IMR-90 (cell line): Measurements from ENCODE around the gene CASZ1. TPM values are rescaled to one million over a fixed set of nuclear protein-coding genes. Genes with fewer than 3 reads are reported as not detected.

Experiments
- ATAC-seq: fragments of 200-7000 bp; cut with Tn5 transposase; 2 replicates; pipeline ENCODE4 v1.9.1; 2020; ENCODE audit warnings: low read depth, mild to moderate bottlenecking, moderate library complexity
- BruUV-seq: library from RNA; stranded (reverse); fragments of 400-500 nt; replicated peaks from 2 replicates; lab custom pipeline; 2021; lab: Mats Ljungman, UMichigan
- CTCF ChIA-PET: fragments of 300-600 bp; formaldehyde crosslinking; extraction: SDS; loops from one replicate; lab custom pipeline; 2021; ENCODE audit warnings: antibody characterized with exemption; lab: Yijun Ruan, JAX
- POLR2A ChIA-PET: fragments of 300-600 bp; sonication (Branson Sonifier 250); formaldehyde crosslinking; loops from one replicate; lab custom pipeline; 2022; ENCODE audit warnings: antibody characterized with exemption; ENCODE audit not compliant: unreplicated experiment; lab: Charles Lee
- DNase-seq: peaks from one replicate; pipeline ENCODE4 v3.0.0; 2013
- H2AFZ ChIP-seq: replicated peaks from 2 replicates; pipeline ENCODE3; 2013; ENCODE audit warnings: low read length, mild to moderate bottlenecking; ENCODE audit not compliant: poor library complexity
- H2AK5ac ChIP-seq: 2 replicates; pipeline ENCODE4 v1.6.1; 2013; ENCODE audit warnings: low read depth, low read length, inconsistent platforms
- H2AK9ac ChIP-seq: replicated peaks from 2 replicates; pipeline ENCODE3; 2013; ENCODE audit warnings: mild to moderate bottlenecking, low read depth, low read length, moderate library complexity; ENCODE audit not compliant: poor library complexity
- H2BK120ac ChIP-seq: 2 replicates; pipeline ENCODE4 v1.6.1; 2013; ENCODE audit warnings: low read depth, low read length, inconsistent platforms
- H2BK15ac ChIP-seq: 3 replicates; pipeline ENCODE4 v1.6.1; 2013; ENCODE audit warnings: low read depth, low read length, inconsistent platforms
- H2BK20ac ChIP-seq: 2 replicates; pipeline ENCODE4 v1.6.1; 2013; ENCODE audit warnings: low read depth, mild to moderate bottlenecking, inconsistent platforms, low read length, moderate library complexity
- H2BK5ac ChIP-seq: 2 replicates; pipeline ENCODE4 v1.6.1; 2013; ENCODE audit warnings: mild to moderate bottlenecking, low read depth, low read length, inconsistent platforms; ENCODE audit not compliant: poor library complexity, severe bottlenecking
- H3K14ac ChIP-seq: replicated peaks from 2 replicates; pipeline ENCODE4 v1.6.1; 2013; ENCODE audit warnings: low read depth, low read length, inconsistent platforms
- H3K18ac ChIP-seq: 2 replicates; pipeline ENCODE4 v1.6.1; 2013; ENCODE audit warnings: low read depth, low read length, control low read depth
- H3K23ac ChIP-seq: 2 replicates; pipeline ENCODE4 v1.6.1; 2013; ENCODE audit warnings: low read depth, low read length, inconsistent platforms
- H3K27ac ChIP-seq: 2 replicates; pipeline ENCODE4 v1.5.1; 2013; ENCODE audit warnings: mild to moderate bottlenecking, control low read depth, low read length; ENCODE audit not compliant: insufficient read depth
- H3K27me3 ChIP-seq: 2 replicates; pipeline ENCODE4 v1.6.1; 2013; ENCODE audit warnings: low read length; ENCODE audit not compliant: control insufficient read depth, insufficient read depth
- H3K36me3 ChIP-seq: 2 replicates; pipeline ENCODE4 v1.6.1; 2013; ENCODE audit warnings: low read length, mixed read lengths; ENCODE audit not compliant: control insufficient read depth, insufficient read depth
- H3K4ac ChIP-seq: 2 replicates; pipeline ENCODE4 v1.6.1; 2013; ENCODE audit warnings: low read depth, low read length, inconsistent platforms
- H3K4me1 ChIP-seq: 2 replicates; pipeline ENCODE4 v1.6.1; 2013; ENCODE audit warnings: low read length, mixed read lengths; ENCODE audit not compliant: control insufficient read depth, insufficient read depth
- H3K4me2 ChIP-seq: 2 replicates; pipeline ENCODE4 v1.6.1; 2013; ENCODE audit warnings: low read depth, mild to moderate bottlenecking, control low read depth, low read length, moderate library complexity
- H3K4me3 ChIP-seq: 2 replicates; pipeline ENCODE4 v1.5.1; 2013; ENCODE audit warnings: low read depth, mild to moderate bottlenecking, control low read depth, low read length, moderate library complexity; ENCODE audit not compliant: insufficient read depth
- H3K56ac ChIP-seq: 2 replicates; pipeline ENCODE4 v1.6.1; 2013; ENCODE audit warnings: low read length, inconsistent platforms; ENCODE audit not compliant: insufficient read depth; ENCODE audit errors: extremely low read depth
- H3K79me1 ChIP-seq, 2 experiments: 2 replicates each; pipeline ENCODE4 v1.6.1; 2013; ENCODE audit warnings: low read length in 2 of 2, inconsistent platforms in 1 of 2, low read depth in 1 of 2
- H3K9ac ChIP-seq: 2 replicates; pipeline ENCODE4 v1.6.1; 2013; ENCODE audit warnings: low read depth, low read length, control low read depth
- H3K9me1 ChIP-seq: 2 replicates; pipeline ENCODE4 v1.6.1; 2013; ENCODE audit warnings: low read length, inconsistent platforms; ENCODE audit not compliant: insufficient read depth
- H3K9me3 ChIP-seq: 2 replicates; pipeline ENCODE4 v1.6.1; 2013; ENCODE audit warnings: low read length; ENCODE audit not compliant: control insufficient read depth, insufficient read depth
- H4K20me1 ChIP-seq: 2 replicates; pipeline ENCODE4 v1.6.1; 2013; ENCODE audit warnings: low read length, inconsistent platforms; ENCODE audit not compliant: insufficient read depth
- H4K5ac ChIP-seq: 2 replicates; pipeline ENCODE4 v1.6.1; 2013; ENCODE audit warnings: mild to moderate bottlenecking, low read depth, low read length, control low read depth
- H4K8ac ChIP-seq, 2 experiments: 2 replicates each; pipeline ENCODE4 v1.6.1; 2013; ENCODE audit warnings: low read depth in 2 of 2, low read length in 2 of 2, control low read depth in 1 of 2, inconsistent platforms in 1 of 2
- H4K91ac ChIP-seq: 2 replicates; pipeline ENCODE4 v1.6.1; 2013; ENCODE audit warnings: low read depth, low read length, inconsistent platforms; ENCODE audit not compliant: insufficient read depth
- BHLHE40 ChIP-seq: fragments of 150-350 bp; IDR thresholded peaks from 2 replicates; pipeline ENCODE4 v1.6.1; 2016; ENCODE audit warnings: mild to moderate bottlenecking, low read depth, low read length
- CEBPB ChIP-seq: IDR thresholded peaks from 2 replicates; pipeline ENCODE4 v1.6.1; 2012; ENCODE audit warnings: low read depth, low read length, improper control_type of control experiment
- CHD1 ChIP-seq: IDR thresholded peaks from 2 replicates; pipeline ENCODE4 v1.6.1; 2012; ENCODE audit warnings: low read depth, low read length, improper control_type of control experiment
- ELK1 ChIP-seq: fragments of 150-350 bp; IDR thresholded peaks from 2 replicates; pipeline ENCODE4 v1.6.1; 2016; ENCODE audit warnings: low read depth, mild to moderate bottlenecking, low read length, moderate library complexity, borderline replicate concordance
- FOS ChIP-seq: fragments of 150-350 bp; IDR thresholded peaks from 2 replicates; pipeline ENCODE4 v1.6.1; 2016; ENCODE audit warnings: low read depth, low read length
- MXI1 ChIP-seq: IDR thresholded peaks from 2 replicates; pipeline ENCODE4 v1.6.1; 2012; ENCODE audit warnings: low read depth, mild to moderate bottlenecking, low read length, moderate library complexity, borderline replicate concordance
- NFE2L2 ChIP-seq: fragments of 150-350 bp; IDR thresholded peaks from 2 replicates; pipeline ENCODE4 v1.6.1; 2016; ENCODE audit warnings: low read depth, mild to moderate bottlenecking, low read length
- POLR2A ChIP-seq: IDR thresholded peaks from 2 replicates; pipeline ENCODE4 v1.6.1; 2012; ENCODE audit warnings: mild to moderate bottlenecking, low read depth, low read length
- RAD21 ChIP-seq: IDR thresholded peaks from 2 replicates; pipeline ENCODE4 v1.6.1; 2012; ENCODE audit warnings: low read length, improper control_type of control experiment
- RFX5 ChIP-seq: IDR thresholded peaks from 2 replicates; pipeline ENCODE4 v1.8.0; 2012; ENCODE audit warnings: low read depth, mild to moderate bottlenecking, low read length, moderate library complexity
- SMC3 ChIP-seq: fragments of 150-350 bp; IDR thresholded peaks from 2 replicates; pipeline ENCODE4 v1.6.1; 2016; ENCODE audit warnings: low read depth, mild to moderate bottlenecking, antibody characterized with exemption, low read length, moderate library complexity
- WGBS, 2 experiments: methylation state at CpG; one replicate each; pipeline versions ENCODE4 v1.1.5 to v1.1.7; 2013; ENCODE audit warnings: missing lambda C conversion rate in 2 of 2; ENCODE audit not compliant: insufficient read length in 1 of 2; ENCODE audit errors: extremely low coverage in 2 of 2; 5-methylcytosine and 5-hydroxymethylcytosine counted together
- dilution Hi-C: fragments of 300-500 bp; cut with HindIII; formaldehyde crosslinking; loops from one replicate; pipeline ENCODE4 v1.14.3; 2018; ENCODE audit warnings: low sequenced_read_pairs; ENCODE audit not compliant: unreplicated experiment
- in situ Hi-C: fragments of 300-500 bp; cut with MboI; formaldehyde crosslinking; loops from 3 replicates; pipeline ENCODE4 v1.14.3; 2019; ENCODE audit warnings: low sequenced_read_pairs, inconsistent platforms, mixed read lengths
- intact Hi-C: fragments of 100-400 bp; cut with micrococcal nuclease; formaldehyde crosslinking; loops from 2 replicates; pipeline ENCODE4 v1.10.0; 2022
- polyA plus RNA-seq, 3 experiments: library from polyadenylated mRNA; depleted of rRNA; stranded (reverse); fragments of >200 nt; gene quantifications; 2 replicates each; pipeline ENCODE4 v1.2.3, GENCODE V29; 2012; ENCODE audit warnings: low replicate concordance in 1 of 3
- total RNA-seq: library from RNA; depleted of rRNA; stranded (reverse); fragments of >200 nt; gene quantifications from 2 replicates; pipeline ENCODE4 v1.2.3, GENCODE V29; 2012
- TF ChIP-seq, protein P1 (sequence below): fragments of 150-350 bp; IDR thresholded peaks from 2 replicates; pipeline ENCODE4 v1.6.1; 2017; ENCODE audit warnings: mild to moderate bottlenecking, antibody characterized with exemption, low read length, low read depth

Gene CASZ1
- total and polyA plus RNA-seq, 2 of the 4 experiments (the other 2 are of a cell fraction) = 0.18 to 0.24 TPM

- Histone ChIP-seq H2AK5ac (no peak overlapping the region), H3K79me1 (no peaks in the 10 kb centered on the region), H4K20me1 (no peaks in the 10 kb centered on the region), H3K18ac (no peak overlapping the region), H3K4me2 (peak overlapping the region; percentile 60; the same call in 1 of the 2 replicates), H3K9ac (no peak overlapping the region), H2BK5ac (no peak overlapping the region), H4K5ac (no peak overlapping the region), H4K91ac (no peak overlapping the region), H2AFZ (peak overlapping the region; percentile 63), H2BK20ac (no peak overlapping the region), H3K56ac (no peak overlapping the region), H3K27me3 (peaks cover 58% of the 10 kb centered on the region), H3K4me3 (peak overlapping the region; percentile 26; the same call in 1 of the 2 replicates), H4K8ac (no peak overlapping the region), H3K9me1 (no peaks in the 10 kb centered on the region), H2BK15ac (no peak overlapping the region), H3K9me3 (no peaks in the 10 kb centered on the region), H3K36me3 (no peaks in the 10 kb centered on the region), H3K27ac (no peak overlapping the region), H2AK9ac (no peak overlapping the region), H3K23ac (no peak overlapping the region), H3K4me1 (peaks cover 4% of the 10 kb centered on the region; the same call in 1 of the 2 replicates), H3K14ac (no peak overlapping the region), H2BK120ac (no peak overlapping the region), H3K4ac (no peak overlapping the region)
- 4% methylated on average over 10 of the region's 58 CpGs; no CpG with 5 or more reads in 1 of the 2 experiments for WGBS, 2 experiments
- DNase-seq = no peak
- TF ChIP-seq CHD1 (no peak), POLR2A (no peak), MXI1 (no peak), NFE2L2 (no peak), RAD21 (no peak), ELK1 (no peak), FOS (no peak), SMC3 (no peak), CEBPB (no peak), BHLHE40 (no peak), RFX5 (no peak)
- TF ChIP-seq, protein P1, sequence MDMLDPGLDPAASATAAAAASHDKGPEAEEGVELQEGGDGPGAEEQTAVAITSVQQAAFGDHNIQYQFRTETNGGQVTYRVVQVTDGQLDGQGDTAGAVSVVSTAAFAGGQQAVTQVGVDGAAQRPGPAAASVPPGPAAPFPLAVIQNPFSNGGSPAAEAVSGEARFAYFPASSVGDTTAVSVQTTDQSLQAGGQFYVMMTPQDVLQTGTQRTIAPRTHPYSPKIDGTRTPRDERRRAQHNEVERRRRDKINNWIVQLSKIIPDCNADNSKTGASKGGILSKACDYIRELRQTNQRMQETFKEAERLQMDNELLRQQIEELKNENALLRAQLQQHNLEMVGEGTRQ = no peak
- POLR2A ChIA-PET = no interaction called here
- intact Hi-C loops = loop anchor here (5.0 to 10.0 kb wide), 2 partner anchors 260 to 282 kb away; no protein-coding TSS in a partner anchor
- BruUV-seq = no TSS peak
- dilution Hi-C loops = no loop called here
- no peak for ATAC-seq
- in situ Hi-C loops = no loop called here
- CTCF ChIA-PET = interaction anchor here (0.5 kb wide), 2 partner anchors 114 to 142 kb away, joined by 3 to 4 read pairs; no protein-coding TSS in a partner anchor
These were observed 1.6 kb downstream of the CASZ1 start for GRCh38 chr1:10794724-10795275.
